Brain microvascular endothelial cell (primary cell): ENCODE results near the gene SRGAP3.

ENCODE experiments used
- DNase-seq: peaks from one replicate; pipeline ENCODE4 v3.0.0-alpha.2; 2020
- H3K27ac ChIP-seq: fragments of 250-450 bp; sonication (Bioruptor Pico); 2 replicates; pipeline ENCODE4 v1.5.1; 2020; ENCODE audit warnings: mild to moderate bottlenecking, moderate library complexity
- H3K27me3 ChIP-seq: fragments of 250-450 bp; sonication (Bioruptor Pico); replicated peaks from 2 replicates; pipeline ENCODE4 v1.5.1; 2020; ENCODE audit warnings: mild to moderate bottlenecking
- H3K36me3 ChIP-seq: fragments of 250-450 bp; sonication (Bioruptor Pico); replicated peaks from 2 replicates; pipeline ENCODE4 v1.5.1; 2020; ENCODE audit warnings: mild to moderate bottlenecking
- H3K4me3 ChIP-seq: 2 replicates; pipeline ENCODE4 v1.5.1; 2011; ENCODE audit warnings: low read depth, mild to moderate bottlenecking, control low read depth, low read length, moderate library complexity
- CTCF ChIP-seq: IDR thresholded peaks from 2 replicates; pipeline ENCODE4 v1.5.1; 2011; ENCODE audit warnings: low read depth, mild to moderate bottlenecking, moderate library complexity, low read length, control low read depth, inconsistent platforms; ENCODE audit errors: missing control alignments
- in situ Hi-C: cut with HindIII; loops from 2 replicates; pipeline ENCODE4 v1.10.0; 2017; ENCODE audit warnings: low sequenced_read_pairs, low pct_ligation_motif_present

The SRGAP3 gene

GRCh38 chr3:8979262-8979661 lies 270.2 kb downstream of the SRGAP3 start:
- Histone ChIP-seq H3K27ac (no peak overlapping the region), H3K4me3 (no peak overlapping the region), H3K36me3 (no peaks in the 10 kb centered on the region), H3K27me3 (no peaks in the 10 kb centered on the region)
- DNase-seq: no peak
- TF ChIP-seq CTCF: no peak
- in situ Hi-C loops: loop anchor here (25.0 kb wide), 1 partner anchor 333 kb away; no protein-coding TSS in a partner anchor

GRCh38 chr3:8978551-8978950 lies 270.9 kb downstream of the SRGAP3 start:
- no peak for TF ChIP-seq CTCF
- H3K27ac ChIP-seq: no peak overlapping the region
- H3K27me3 ChIP-seq: no peaks in the 10 kb centered on the region
- no peak for DNase-seq
- H3K36me3 ChIP-seq: no peaks in the 10 kb centered on the region
- H3K4me3 ChIP-seq: no peak overlapping the region
- in situ Hi-C loops: loop anchor here (25.0 kb wide), 1 partner anchor 334 kb away; no protein-coding TSS in a partner anchor

GRCh38 chr3:8976540-8977182 lies 272.8 kb downstream of the SRGAP3 start:
- in situ Hi-C loops: loop anchor here (25.0 kb wide), 1 partner anchor 336 kb away; no protein-coding TSS in a partner anchor
- no peak for DNase-seq
- no peak overlapping the region for H3K4me3 ChIP-seq
- H3K36me3 ChIP-seq: no peaks in the 10 kb centered on the region
- no peak for TF ChIP-seq CTCF
- no peaks in the 10 kb centered on the region for H3K27me3 ChIP-seq
- H3K27ac ChIP-seq: no peak overlapping the region

- no peak for TF ChIP-seq CTCF
- in situ Hi-C loops: loop anchor here (25.0 kb wide), 1 partner anchor 337 kb away; no protein-coding TSS in a partner anchor
- DNase-seq: no peak
- Histone ChIP-seq H3K36me3 (no peaks in the 10 kb centered on the region), H3K4me3 (no peak overlapping the region), H3K27me3 (no peaks in the 10 kb centered on the region), H3K27ac (no peak overlapping the region)
Measured at GRCh38 chr3:8975081-8976020, 274.1 kb downstream of the SRGAP3 start.

GRCh38 chr3:8974458-8974857 lies 275.0 kb downstream of the SRGAP3 start:
- no peak for TF ChIP-seq CTCF
- H3K27ac ChIP-seq: no peak overlapping the region
- in situ Hi-C loops: no loop called here

More at GRCh38 chr3:8974458-8974857, 275.0 kb downstream of the SRGAP3 start:
- DNase-seq: no peak
- H3K4me3 ChIP-seq: no peak overlapping the region
- H3K36me3 ChIP-seq: no peaks in the 10 kb centered on the region
- H3K27me3 ChIP-seq: no peaks in the 10 kb centered on the region
